HepG2 (cell line): ENCODE results near the gene PRKAG1.

ENCODE experiments used
- BHLHE40 ChIP-seq: IDR thresholded peaks from 2 replicates; pipeline ENCODE4 v1.6.1; 2011; ENCODE audit warnings: low read length, improper control_type of control experiment
- ETS1 ChIP-seq: sonication (generic); formaldehyde crosslinking; IDR thresholded peaks from 2 replicates; pipeline ENCODE4 v1.4.0; 2020; ENCODE audit warnings: missing genetic modification reagents
- ZFAT ChIP-seq: sonication (generic); formaldehyde crosslinking; conservative IDR thresholded peaks from 2 replicates; pipeline ENCODE4 v1.8.1; 2023; ENCODE audit warnings: missing genetic modification reagents, inconsistent platforms
- TF ChIP-seq, protein P1 (sequence below): sonication (generic); formaldehyde crosslinking; IDR thresholded peaks from 2 replicates; pipeline ENCODE4 v1.5.0; 2020; ENCODE audit warnings: mild to moderate bottlenecking, missing genetic modification reagents, moderate library complexity

GRCh38 chr12:48978291-48978740 is 40.3 kb downstream of the PRKAG1 start, which contains the start of gene WNT1:
- TF ChIP-seq BHLHE40 (no peak), ETS1 (no peak), ZFAT (CRISPR knock-in tag) (no peak)
- TF ChIP-seq, protein P1, sequence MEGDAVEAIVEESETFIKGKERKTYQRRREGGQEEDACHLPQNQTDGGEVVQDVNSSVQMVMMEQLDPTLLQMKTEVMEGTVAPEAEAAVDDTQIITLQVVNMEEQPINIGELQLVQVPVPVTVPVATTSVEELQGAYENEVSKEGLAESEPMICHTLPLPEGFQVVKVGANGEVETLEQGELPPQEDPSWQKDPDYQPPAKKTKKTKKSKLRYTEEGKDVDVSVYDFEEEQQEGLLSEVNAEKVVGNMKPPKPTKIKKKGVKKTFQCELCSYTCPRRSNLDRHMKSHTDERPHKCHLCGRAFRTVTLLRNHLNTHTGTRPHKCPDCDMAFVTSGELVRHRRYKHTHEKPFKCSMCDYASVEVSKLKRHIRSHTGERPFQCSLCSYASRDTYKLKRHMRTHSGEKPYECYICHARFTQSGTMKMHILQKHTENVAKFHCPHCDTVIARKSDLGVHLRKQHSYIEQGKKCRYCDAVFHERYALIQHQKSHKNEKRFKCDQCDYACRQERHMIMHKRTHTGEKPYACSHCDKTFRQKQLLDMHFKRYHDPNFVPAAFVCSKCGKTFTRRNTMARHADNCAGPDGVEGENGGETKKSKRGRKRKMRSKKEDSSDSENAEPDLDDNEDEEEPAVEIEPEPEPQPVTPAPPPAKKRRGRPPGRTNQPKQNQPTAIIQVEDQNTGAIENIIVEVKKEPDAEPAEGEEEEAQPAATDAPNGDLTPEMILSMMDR (CRISPR knock-in tag) = no peak
